DMS153 treated with DMSO at 0.1 percent for 48 hours (cell line): ENCODE measurements around the gene POLR1B.
"Not testable (repeated sequence)": the region's sequence is repeated elsewhere in the genome, so short reads cannot be mapped to it uniquely, and the experiment has no call there.

ENCODE experiments used
- DNase-seq: peaks from one replicate; lab custom pipeline; 2025; ENCODE audit not compliant: unreplicated experiment; lab: John Stamatoyannopoulos, UW

Gene POLR1B

GRCh38 chr2:112542123-112542983, at the start of gene POLR1B:
TSS of gene POLR1B (plus strand) at chr2:112542465. CDS start at chr2:112542495, 30 bp downstream.
- DNase-seq = peak; percentile 89

GRCh38 chr2:112493048-112493447, 49.2 kb upstream of the POLR1B start:
- no peak for DNase-seq

- DNase-seq = no peak
These were observed 48.2 kb upstream of the POLR1B start for GRCh38 chr2:112493858-112494648.

- no peak for DNase-seq
These were observed 47.4 kb upstream of the POLR1B start for GRCh38 chr2:112494828-112495227.

- DNase-seq = not testable (repeated sequence)
These were observed 46.4 kb upstream of the POLR1B start for GRCh38 chr2:112495878-112496277.

- DNase-seq = peak; percentile 31
These were observed 41.3 kb upstream of the POLR1B start for GRCh38 chr2:112500850-112501484.

GRCh38 chr2:112509239-112509998, 32.8 kb upstream of the POLR1B start:
- DNase-seq = not testable (repeated sequence)

- no peak for DNase-seq
These were observed 25.5 kb upstream of the POLR1B start for GRCh38 chr2:112516801-112517200.

- DNase-seq = no peak
These were observed 23.5 kb upstream of the POLR1B start for GRCh38 chr2:112518807-112519206.

- DNase-seq = no peak
These were observed 22.8 kb upstream of the POLR1B start for GRCh38 chr2:112519506-112519905.

GRCh38 chr2:112520234-112520783, 22.0 kb upstream of the POLR1B start:
- DNase-seq = no peak

GRCh38 chr2:112523291-112523777, 18.9 kb upstream of the POLR1B start:
- no peak for DNase-seq

- DNase-seq = not testable (repeated sequence)
These were observed 18.0 kb upstream of the POLR1B start for GRCh38 chr2:112524276-112524675.

- no peak for DNase-seq
These were observed 13.7 kb upstream of the POLR1B start for GRCh38 chr2:112528541-112528940.

GRCh38 chr2:112529757-112530156, 12.5 kb upstream of the POLR1B start:
- no peak for DNase-seq

- no peak for DNase-seq
These were observed 11.5 kb upstream of the POLR1B start for GRCh38 chr2:112530728-112531127.

GRCh38 chr2:112534826-112535225, 7.4 kb upstream of the POLR1B start:
- no peak for DNase-seq

- DNase-seq = not testable (repeated sequence)
These were observed 5.6 kb upstream of the POLR1B start for GRCh38 chr2:112536665-112537064.

GRCh38 chr2:112539306-112539705, 3.0 kb upstream of the POLR1B start:
- no peak for DNase-seq

- no peak for DNase-seq
These were observed 1.4 kb upstream of the POLR1B start for GRCh38 chr2:112540906-112541305.
